ENCODE data around the gene MRM2.

MRM2 gene

DNA sequence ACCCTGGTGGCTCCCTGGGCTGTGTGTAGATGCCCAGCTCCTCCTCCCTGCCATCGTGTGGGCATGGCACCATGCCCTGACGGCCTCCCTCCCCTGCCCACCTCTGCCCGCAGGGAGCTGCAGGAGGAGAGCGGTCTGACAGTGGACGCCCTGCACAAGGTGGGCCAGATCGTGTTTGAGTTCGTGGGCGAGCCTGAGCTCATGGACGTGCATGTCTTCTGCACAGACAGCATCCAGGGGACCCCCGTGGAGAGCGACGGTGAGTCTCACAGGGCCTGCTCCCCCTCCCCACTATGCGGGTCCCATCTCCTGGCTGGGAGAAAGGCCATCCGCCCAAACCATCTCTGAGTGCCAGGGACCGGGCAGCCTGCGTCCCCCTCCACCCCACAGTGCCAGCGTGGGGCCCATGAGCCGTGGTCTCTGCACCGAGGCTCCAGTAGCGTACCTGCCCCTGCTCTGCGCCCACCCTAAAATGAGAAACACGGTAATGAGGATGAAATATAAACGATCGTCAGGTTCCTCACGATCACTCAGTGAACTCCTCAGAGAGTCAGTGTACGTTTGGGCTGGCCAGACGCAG lies 7.8 kb upstream of the MRM2 start (continued):
- TF ChIP-seq, protein P1, sequence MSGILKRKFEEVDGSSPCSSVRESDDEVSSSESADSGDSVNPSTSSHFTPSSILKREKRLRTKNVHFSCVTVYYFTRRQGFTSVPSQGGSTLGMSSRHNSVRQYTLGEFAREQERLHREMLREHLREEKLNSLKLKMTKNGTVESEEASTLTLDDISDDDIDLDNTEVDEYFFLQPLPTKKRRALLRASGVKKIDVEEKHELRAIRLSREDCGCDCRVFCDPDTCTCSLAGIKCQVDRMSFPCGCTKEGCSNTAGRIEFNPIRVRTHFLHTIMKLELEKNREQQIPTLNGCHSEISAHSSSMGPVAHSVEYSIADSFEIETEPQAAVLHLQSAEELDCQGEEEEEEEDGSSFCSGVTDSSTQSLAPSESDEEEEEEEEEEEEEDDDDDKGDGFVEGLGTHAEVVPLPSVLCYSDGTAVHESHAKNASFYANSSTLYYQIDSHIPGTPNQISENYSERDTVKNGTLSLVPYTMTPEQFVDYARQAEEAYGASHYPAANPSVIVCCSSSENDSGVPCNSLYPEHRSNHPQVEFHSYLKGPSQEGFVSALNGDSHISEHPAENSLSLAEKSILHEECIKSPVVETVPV (CRISPR knock-in tag; IDR thresholded peaks at IDR 0.05) = no peak
- TF ChIP-seq ZFP30 (CRISPR knock-in tag; IDR thresholded peaks at IDR 0.05) = no peak
- TF ChIP-seq, protein P2, sequence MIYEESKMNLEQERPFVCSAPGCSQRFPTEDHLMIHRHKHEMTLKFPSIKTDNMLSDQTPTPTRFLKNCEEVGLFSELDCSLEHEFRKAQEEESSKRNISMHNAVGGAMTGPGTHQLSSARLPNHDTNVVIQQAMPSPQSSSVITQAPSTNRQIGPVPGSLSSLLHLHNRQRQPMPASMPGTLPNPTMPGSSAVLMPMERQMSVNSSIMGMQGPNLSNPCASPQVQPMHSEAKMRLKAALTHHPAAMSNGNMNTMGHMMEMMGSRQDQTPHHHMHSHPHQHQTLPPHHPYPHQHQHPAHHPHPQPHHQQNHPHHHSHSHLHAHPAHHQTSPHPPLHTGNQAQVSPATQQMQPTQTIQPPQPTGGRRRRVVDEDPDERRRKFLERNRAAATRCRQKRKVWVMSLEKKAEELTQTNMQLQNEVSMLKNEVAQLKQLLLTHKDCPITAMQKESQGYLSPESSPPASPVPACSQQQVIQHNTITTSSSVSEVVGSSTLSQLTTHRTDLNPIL (CRISPR knock-in tag; IDR thresholded peaks at IDR 0.05; ENCODE audit: low read depth) = no peak
- TF ChIP-seq CSDC2 (CRISPR knock-in tag; IDR thresholded peaks at IDR 0.05) = no peak
- no peak for TF ChIP-seq OSR1 (CRISPR knock-in tag; IDR thresholded peaks at IDR 0.05)

DNA sequence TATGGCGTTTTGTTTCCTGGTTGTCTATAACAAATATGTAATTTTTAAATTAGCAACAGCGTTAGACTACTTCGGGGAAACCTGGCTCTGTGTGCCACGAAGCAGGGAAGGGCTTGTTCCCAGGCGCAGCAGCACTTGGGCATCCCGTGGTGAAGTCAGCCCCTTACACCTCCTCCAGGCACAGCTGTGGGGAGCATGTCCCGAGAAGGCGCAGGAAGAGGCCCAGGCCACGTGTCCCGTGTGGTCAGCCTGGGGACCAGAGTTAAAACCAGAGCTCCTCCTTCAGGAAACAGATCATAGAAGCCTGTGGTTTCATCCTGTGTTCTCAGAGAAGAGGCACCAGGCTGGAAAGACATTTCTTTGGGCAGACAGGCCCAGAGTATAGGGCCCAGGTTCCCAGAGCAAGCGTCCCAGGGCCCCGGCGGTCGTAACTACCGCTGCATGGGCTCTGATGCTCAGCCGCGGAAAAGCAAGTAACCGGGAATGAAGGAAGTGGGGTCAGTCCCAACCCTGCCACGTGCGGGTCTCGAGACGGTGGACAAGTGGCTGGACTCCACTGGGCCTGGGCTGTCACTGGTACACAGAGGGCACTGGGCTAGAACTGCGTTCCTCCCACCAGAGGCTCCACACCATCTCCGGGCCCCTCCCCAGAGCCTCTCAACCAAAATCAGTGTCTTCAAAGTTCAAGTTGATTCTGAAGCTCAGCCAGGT lies 7.1 kb upstream of the MRM2 start:
- ATAC-seq = peak; percentile 92
- no peak for TF ChIP-seq OSR1 (CRISPR knock-in tag; IDR thresholded peaks at IDR 0.05)
- no peak for TF ChIP-seq CSDC2 (CRISPR knock-in tag; IDR thresholded peaks at IDR 0.05)
- no peak for TF ChIP-seq ZFP30 (CRISPR knock-in tag; IDR thresholded peaks at IDR 0.05)
- no peak for TF ChIP-seq ZNF70 (CRISPR knock-in tag; IDR thresholded peaks at IDR 0.05)
- TF ChIP-seq TCF4 (CRISPR knock-in tag; IDR thresholded peaks at IDR 0.05; ENCODE audit: borderline replicate concordance) = no peak
- no peak for TF ChIP-seq ZC3H10 (CRISPR knock-in tag; IDR thresholded peaks at IDR 0.05)
- TF ChIP-seq SNAI2 (CRISPR knock-in tag; IDR thresholded peaks at IDR 0.05) = no peak
- TF ChIP-seq, protein P2 (CRISPR knock-in tag; IDR thresholded peaks at IDR 0.05; ENCODE audit: low read depth) = no peak

DNA sequence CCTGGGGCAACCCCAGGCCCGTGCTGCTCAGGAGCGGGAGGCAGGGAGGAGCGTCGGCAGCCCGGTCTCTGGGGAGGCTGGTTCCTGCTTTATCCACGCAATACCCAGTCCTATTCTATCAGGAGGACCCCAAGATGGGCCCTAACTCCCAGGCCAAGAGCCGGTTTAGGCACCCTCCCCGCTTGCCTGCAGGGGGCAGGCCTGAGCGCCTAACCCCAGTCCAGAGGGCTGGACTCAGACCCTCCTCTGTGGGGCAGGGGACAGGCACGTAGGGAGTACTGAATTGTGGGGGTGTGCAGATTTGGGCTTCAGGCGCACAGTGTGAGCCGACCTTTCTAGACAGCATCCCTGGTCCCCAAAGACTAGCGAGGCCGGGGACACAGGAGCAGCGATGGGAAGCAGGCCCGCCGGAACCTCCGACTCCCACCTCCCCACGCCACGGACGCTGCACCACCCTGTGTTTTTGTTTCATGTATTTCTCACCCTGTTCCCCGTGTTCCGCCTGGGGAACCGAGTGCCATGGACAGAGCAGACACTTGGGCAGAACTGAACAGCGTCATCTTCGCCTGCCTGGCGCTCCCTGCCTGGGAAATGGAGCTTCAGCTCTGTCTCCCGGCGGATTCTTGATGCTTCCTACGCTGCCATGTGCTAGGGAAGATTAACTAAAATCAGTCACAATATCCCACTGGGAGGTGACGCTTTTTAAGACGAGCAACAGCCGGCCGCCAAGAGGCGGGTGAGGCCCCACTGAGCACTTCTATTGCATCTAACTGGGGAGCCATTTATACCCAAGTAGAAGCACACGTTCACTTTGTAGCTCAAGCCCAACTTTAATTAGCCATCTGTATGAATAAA lies 5.4 kb upstream of the MRM2 start:
- TF ChIP-seq ZNF70 (CRISPR knock-in tag; IDR thresholded peaks at IDR 0.05) (no peak), ZNF565 (CRISPR knock-in tag; conservative IDR thresholded peaks at IDR 0.05; ENCODE audit: low read depth) (no peak), OSR1 (CRISPR knock-in tag; IDR thresholded peaks at IDR 0.05) (no peak), ESRRG (CRISPR knock-in tag; IDR thresholded peaks at IDR 0.05) (no peak), BACH2 (CRISPR knock-in tag; IDR thresholded peaks at IDR 0.05; ENCODE audit: borderline replicate concordance) (no peak), ZNF8 (CRISPR knock-in tag; IDR thresholded peaks at IDR 0.05) (no peak), TOX (CRISPR knock-in tag; IDR thresholded peaks at IDR 0.05; ENCODE audit: borderline replicate concordance) (no peak), PPARA (CRISPR knock-in tag; IDR thresholded peaks at IDR 0.05; ENCODE audit: borderline replicate concordance) (no peak), ARNTL (CRISPR knock-in tag; IDR thresholded peaks at IDR 0.05; ENCODE audit: borderline replicate concordance, low read depth) (no peak), TCF4 (CRISPR knock-in tag; IDR thresholded peaks at IDR 0.05; ENCODE audit: borderline replicate concordance) (no peak), SNAI2 (CRISPR knock-in tag; IDR thresholded peaks at IDR 0.05) (no peak), CSDC2 (CRISPR knock-in tag; IDR thresholded peaks at IDR 0.05) (no peak), GLIS3 (CRISPR knock-in tag; IDR thresholded peaks at IDR 0.05) (no peak), ISL1 (CRISPR knock-in tag; IDR thresholded peaks at IDR 0.05) (no peak), ZFP30 (CRISPR knock-in tag; IDR thresholded peaks at IDR 0.05) (no peak)
- TF ChIP-seq, protein P2 (CRISPR knock-in tag; IDR thresholded peaks at IDR 0.05; ENCODE audit: low read depth) = no peak
- TF ChIP-seq, protein P3, sequence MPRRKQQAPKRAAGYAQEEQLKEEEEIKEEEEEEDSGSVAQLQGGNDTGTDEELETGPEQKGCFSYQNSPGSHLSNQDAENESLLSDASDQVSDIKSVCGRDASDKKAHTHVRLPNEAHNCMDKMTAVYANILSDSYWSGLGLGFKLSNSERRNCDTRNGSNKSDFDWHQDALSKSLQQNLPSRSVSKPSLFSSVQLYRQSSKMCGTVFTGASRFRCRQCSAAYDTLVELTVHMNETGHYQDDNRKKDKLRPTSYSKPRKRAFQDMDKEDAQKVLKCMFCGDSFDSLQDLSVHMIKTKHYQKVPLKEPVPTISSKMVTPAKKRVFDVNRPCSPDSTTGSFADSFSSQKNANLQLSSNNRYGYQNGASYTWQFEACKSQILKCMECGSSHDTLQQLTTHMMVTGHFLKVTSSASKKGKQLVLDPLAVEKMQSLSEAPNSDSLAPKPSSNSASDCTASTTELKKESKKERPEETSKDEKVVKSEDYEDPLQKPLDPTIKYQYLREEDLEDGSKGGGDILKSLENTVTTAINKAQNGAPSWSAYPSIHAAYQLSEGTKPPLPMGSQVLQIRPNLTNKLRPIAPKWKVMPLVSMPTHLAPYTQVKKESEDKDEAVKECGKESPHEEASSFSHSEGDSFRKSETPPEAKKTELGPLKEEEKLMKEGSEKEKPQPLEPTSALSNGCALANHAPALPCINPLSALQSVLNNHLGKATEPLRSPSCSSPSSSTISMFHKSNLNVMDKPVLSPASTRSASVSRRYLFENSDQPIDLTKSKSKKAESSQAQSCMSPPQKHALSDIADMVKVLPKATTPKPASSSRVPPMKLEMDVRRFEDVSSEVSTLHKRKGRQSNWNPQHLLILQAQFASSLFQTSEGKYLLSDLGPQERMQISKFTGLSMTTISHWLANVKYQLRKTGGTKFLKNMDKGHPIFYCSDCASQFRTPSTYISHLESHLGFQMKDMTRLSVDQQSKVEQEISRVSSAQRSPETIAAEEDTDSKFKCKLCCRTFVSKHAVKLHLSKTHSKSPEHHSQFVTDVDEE (CRISPR knock-in tag; IDR thresholded peaks at IDR 0.05) = no peak
- TF ChIP-seq, protein P4, sequence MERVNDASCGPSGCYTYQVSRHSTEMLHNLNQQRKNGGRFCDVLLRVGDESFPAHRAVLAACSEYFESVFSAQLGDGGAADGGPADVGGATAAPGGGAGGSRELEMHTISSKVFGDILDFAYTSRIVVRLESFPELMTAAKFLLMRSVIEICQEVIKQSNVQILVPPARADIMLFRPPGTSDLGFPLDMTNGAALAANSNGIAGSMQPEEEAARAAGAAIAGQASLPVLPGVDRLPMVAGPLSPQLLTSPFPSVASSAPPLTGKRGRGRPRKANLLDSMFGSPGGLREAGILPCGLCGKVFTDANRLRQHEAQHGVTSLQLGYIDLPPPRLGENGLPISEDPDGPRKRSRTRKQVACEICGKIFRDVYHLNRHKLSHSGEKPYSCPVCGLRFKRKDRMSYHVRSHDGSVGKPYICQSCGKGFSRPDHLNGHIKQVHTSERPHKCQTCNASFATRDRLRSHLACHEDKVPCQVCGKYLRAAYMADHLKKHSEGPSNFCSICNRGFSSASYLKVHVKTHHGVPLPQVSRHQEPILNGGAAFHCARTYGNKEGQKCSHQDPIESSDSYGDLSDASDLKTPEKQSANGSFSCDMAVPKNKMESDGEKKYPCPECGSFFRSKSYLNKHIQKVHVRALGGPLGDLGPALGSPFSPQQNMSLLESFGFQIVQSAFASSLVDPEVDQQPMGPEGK (CRISPR knock-in tag; IDR thresholded peaks at IDR 0.05; ENCODE audit: borderline replicate concordance) = no peak
- TF ChIP-seq, protein P5, sequence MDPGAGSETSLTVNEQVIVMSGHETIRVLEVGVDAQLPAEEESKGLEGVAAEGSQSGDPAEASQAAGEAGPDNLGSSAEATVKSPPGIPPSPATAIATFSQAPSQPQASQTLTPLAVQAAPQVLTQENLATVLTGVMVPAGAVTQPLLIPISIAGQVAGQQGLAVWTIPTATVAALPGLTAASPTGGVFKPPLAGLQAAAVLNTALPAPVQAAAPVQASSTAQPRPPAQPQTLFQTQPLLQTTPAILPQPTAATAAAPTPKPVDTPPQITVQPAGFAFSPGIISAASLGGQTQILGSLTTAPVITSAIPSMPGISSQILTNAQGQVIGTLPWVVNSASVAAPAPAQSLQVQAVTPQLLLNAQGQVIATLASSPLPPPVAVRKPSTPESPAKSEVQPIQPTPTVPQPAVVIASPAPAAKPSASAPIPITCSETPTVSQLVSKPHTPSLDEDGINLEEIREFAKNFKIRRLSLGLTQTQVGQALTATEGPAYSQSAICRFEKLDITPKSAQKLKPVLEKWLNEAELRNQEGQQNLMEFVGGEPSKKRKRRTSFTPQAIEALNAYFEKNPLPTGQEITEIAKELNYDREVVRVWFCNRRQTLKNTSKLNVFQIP (CRISPR knock-in tag; IDR thresholded peaks at IDR 0.05; ENCODE audit: borderline replicate concordance, low read depth) = no peak
- peak; percentile 40 for ATAC-seq
